GM19395 (cell line): ENCODE measurements around the gene MTNR1A.

Source experiments
- ATAC-seq: cut with Tn5 transposase; IDR thresholded peaks from one replicate; pipeline ENCODE4 v1.9.1; 2021; ENCODE audit warnings: mild to moderate bottlenecking, moderate library complexity; ENCODE audit not compliant: unreplicated experiment

Gene MTNR1A

GRCh38 chr4:186554914-186555827 lies at the start of gene MTNR1A:
TSS of gene MTNR1A (minus strand) at chr4:186555567. CDS start at chr4:186555365, 202 bp downstream.
- no peak for ATAC-seq

- no peak for ATAC-seq
Measured at GRCh38 chr4:186604124-186604807, 48.9 kb upstream of the MTNR1A start.

GRCh38 chr4:186602978-186603377 lies 47.6 kb upstream of the MTNR1A start:
- no peak for ATAC-seq

- ATAC-seq, result no peak
Measured at GRCh38 chr4:186599483-186599882, 44.1 kb upstream of the MTNR1A start.

- no peak for ATAC-seq
Measured at GRCh38 chr4:186598686-186599085, 43.3 kb upstream of the MTNR1A start.

GRCh38 chr4:186596850-186597390 lies 41.6 kb upstream of the MTNR1A start:
- no peak for ATAC-seq

GRCh38 chr4:186596346-186596745 lies 41.0 kb upstream of the MTNR1A start:
- no peak for ATAC-seq

GRCh38 chr4:186593587-186593973 lies 38.2 kb upstream of the MTNR1A start:
- no peak for ATAC-seq

- no peak for ATAC-seq
Measured at GRCh38 chr4:186592966-186593586, 37.7 kb upstream of the MTNR1A start.

GRCh38 chr4:186592445-186592844 lies 37.1 kb upstream of the MTNR1A start:
- ATAC-seq, result no peak

- ATAC-seq, result no peak
Measured at GRCh38 chr4:186591651-186592050, 36.3 kb upstream of the MTNR1A start.

GRCh38 chr4:186588503-186588902 lies 33.1 kb upstream of the MTNR1A start:
- ATAC-seq, result no peak

GRCh38 chr4:186587416-186588018 lies 32.1 kb upstream of the MTNR1A start:
- ATAC-seq, result peak; percentile 84

- ATAC-seq, result no peak
Measured at GRCh38 chr4:186586205-186586604, 30.8 kb upstream of the MTNR1A start.

- no peak for ATAC-seq
Measured at GRCh38 chr4:186584912-186585311, 29.5 kb upstream of the MTNR1A start.

GRCh38 chr4:186581421-186581820 lies 26.1 kb upstream of the MTNR1A start:
- ATAC-seq, result no peak

- no peak for ATAC-seq
Measured at GRCh38 chr4:186580669-186581068, 25.3 kb upstream of the MTNR1A start.

- ATAC-seq, result no peak
Measured at GRCh38 chr4:186570193-186570996, 15.0 kb upstream of the MTNR1A start.

GRCh38 chr4:186569533-186570192 lies 14.3 kb upstream of the MTNR1A start:
- no peak for ATAC-seq

GRCh38 chr4:186566068-186566467 lies 10.7 kb upstream of the MTNR1A start:
- ATAC-seq, result no peak
